ENCODE measurements around the gene FXR1.

The FXR1 gene

GRCh38 chr3:180909369-180910127, 2.9 kb upstream of the FXR1 start:
- Histone ChIP-seq H3K27ac (ENCODE audit: poor library complexity, severe bottlenecking) (no peak overlapping the region), H3K9me3 (ENCODE audit: severe bottlenecking) (peaks cover 3% of the 10 kb centered on the region), H3K4me1 (ENCODE audit: insufficient read depth, poor library complexity, severe bottlenecking) (peaks cover 5% of the 10 kb centered on the region), H3K36me3 (ENCODE audit: low read depth) (peaks cover 3% of the 10 kb centered on the region; the same call in 1 of the 2 replicates), H3K4me3 (ENCODE audit: severe bottlenecking) (no peak overlapping the region), H3K27me3 (ENCODE audit: insufficient read depth, poor library complexity, severe bottlenecking) (no peaks in the 10 kb centered on the region)
- DNase-seq (ENCODE audit: low spot score), result no peak
- TF ChIP-seq CTCF (IDR thresholded peaks at IDR 0.05; ENCODE audit: poor library complexity, severe bottlenecking), result no peak
- no peak for ATAC-seq (ENCODE audit: low read depth)

GRCh38 chr3:180910823-180911222, 1.6 kb upstream of the FXR1 start:
- H3K36me3 ChIP-seq (ENCODE audit: low read depth), result peaks cover 16% of the 10 kb centered on the region
- DNase-seq (ENCODE audit: low spot score), result no peak
- H3K27me3 ChIP-seq (ENCODE audit: insufficient read depth, poor library complexity, severe bottlenecking), result no peaks in the 10 kb centered on the region
- no peak overlapping the region for H3K27ac ChIP-seq (ENCODE audit: poor library complexity, severe bottlenecking)
- no peaks in the 10 kb centered on the region for H3K9me3 ChIP-seq (ENCODE audit: severe bottlenecking)
- peaks cover 5% of the 10 kb centered on the region for H3K4me1 ChIP-seq (ENCODE audit: insufficient read depth, poor library complexity, severe bottlenecking)
- no peak overlapping the region for H3K4me3 ChIP-seq (ENCODE audit: severe bottlenecking)
- ATAC-seq (ENCODE audit: low read depth), result no peak
- TF ChIP-seq CTCF (IDR thresholded peaks at IDR 0.05; ENCODE audit: poor library complexity, severe bottlenecking), result no peak

- ATAC-seq (ENCODE audit: low read depth), result no peak; the same call in 2 of the 3 replicates
- peak overlapping the region; percentile 56 for H3K27ac ChIP-seq (ENCODE audit: poor library complexity, severe bottlenecking)
- TF ChIP-seq CTCF (IDR thresholded peaks at IDR 0.05; ENCODE audit: poor library complexity, severe bottlenecking), result no peak
- no peaks in the 10 kb centered on the region for H3K9me3 ChIP-seq (ENCODE audit: severe bottlenecking)
- H3K4me1 ChIP-seq (ENCODE audit: insufficient read depth, poor library complexity, severe bottlenecking), result peaks cover 5% of the 10 kb centered on the region
- no peak for DNase-seq (ENCODE audit: low spot score)
- H3K4me3 ChIP-seq (ENCODE audit: severe bottlenecking), result peak overlapping the region; percentile 68
- peaks cover 26% of the 10 kb centered on the region for H3K36me3 ChIP-seq (ENCODE audit: low read depth)
- H3K27me3 ChIP-seq (ENCODE audit: insufficient read depth, poor library complexity, severe bottlenecking), result no peaks in the 10 kb centered on the region
These were observed 580 bp upstream of the FXR1 start for GRCh38 chr3:180911876-180912303.

- Histone ChIP-seq H3K27ac (ENCODE audit: poor library complexity, severe bottlenecking) (peak overlapping the region; percentile 56), H3K9me3 (ENCODE audit: severe bottlenecking) (no peaks in the 10 kb centered on the region), H3K4me3 (ENCODE audit: severe bottlenecking) (peak overlapping the region; percentile 68), H3K36me3 (ENCODE audit: low read depth) (peaks cover 41% of the 10 kb centered on the region), H3K4me1 (ENCODE audit: insufficient read depth, poor library complexity, severe bottlenecking) (peaks cover 5% of the 10 kb centered on the region), H3K27me3 (ENCODE audit: insufficient read depth, poor library complexity, severe bottlenecking) (no peaks in the 10 kb centered on the region)
- no peak for TF ChIP-seq CTCF (IDR thresholded peaks at IDR 0.05; ENCODE audit: poor library complexity, severe bottlenecking)
- DNase-seq (ENCODE audit: low spot score) (no peak), ATAC-seq (ENCODE audit: low read depth) (no peak)
These were observed 1.3 kb downstream of the FXR1 start for GRCh38 chr3:180913581-180914404.
